Prostate gland (tissue), 2 donors: ENCODE measurements around the gene POLR1B. TPM values are rescaled to one million over a fixed set of nuclear protein-coding genes. Genes with fewer than 3 reads are reported as not detected.

Experiments
- DNase-seq: peaks from one replicate; pipeline ENCODE4 v3.0.0-alpha.2; 2019; ENCODE audit warnings: low spot score
- H3K27ac ChIP-seq, 2 donors: fragments of 200-600 bp; sonication (generic); 2 replicates each; pipeline ENCODE4 v1.5.1; 2017 to 2019
- H3K27me3 ChIP-seq: fragments of 200-600 bp; sonication (generic); replicated peaks from 2 replicates; pipeline ENCODE4 v1.5.1; 2019; ENCODE audit not compliant: insufficient read depth
- H3K36me3 ChIP-seq, 2 donors: fragments of 200-600 bp; sonication (generic); 1 replicate in 1 of 2; 2 replicates in 1 of 2; pipeline versions ENCODE4 v1.5.1 to v1.8.1; 2017 to 2019
- H3K4me1 ChIP-seq: fragments of 200-600 bp; sonication (generic); replicated peaks from 2 replicates; pipeline ENCODE4 v1.5.1; 2019
- H3K4me3 ChIP-seq, 2 donors: fragments of 200-600 bp; sonication (generic); 2 replicates each; pipeline ENCODE4 v1.5.1; 2017 to 2019
- H3K9me3 ChIP-seq: fragments of 200-600 bp; sonication (generic); 2 replicates; pipeline ENCODE4 v1.5.1; 2017
- POLR2A ChIP-seq: fragments of 450-650 bp; IDR thresholded peaks from one replicate; pipeline ENCODE4 v1.6.1; 2016; ENCODE audit warnings: antibody characterized with exemption, mild to moderate bottlenecking
- POLR2AphosphoS5 ChIP-seq: sonication (generic); formaldehyde crosslinking; IDR thresholded peaks from one replicate; pipeline ENCODE4 v1.6.1; 2017; ENCODE audit warnings: antibody characterized with exemption
- WGBS: methylation state at CpG from one replicate; pipeline ENCODE4 v1.1.5; 2018; 5-methylcytosine and 5-hydroxymethylcytosine counted together
- intact Hi-C: fragments of 100-400 bp; cut with DNase I; formaldehyde crosslinking; loops from one replicate; pipeline ENCODE4 v1.14.2; 2022
- total RNA-seq, 2 donors: library from RNA; depleted of rRNA; stranded (reverse); fragments of >200 nt; gene quantifications; one replicate each; pipeline ENCODE4 v1.1.0, GENCODE V29; 2016
- TF ChIP-seq, protein P1 (sequence below), 4 experiments: fragments of 200-600 bp in 2 of 4; fragments of 450-650 bp in 2 of 4; sonication (generic) in 2 of 4; IDR thresholded peaks; 1 replicate in 3 of 4; 2 replicates in 1 of 4; pipeline ENCODE4 v1.5.1; 2016 to 2019; ENCODE audit warnings: antibody characterized with exemption in 4 of 4, mild to moderate bottlenecking in 2 of 4, moderate library complexity in 2 of 4

The POLR1B gene
- total RNA-seq, 2 donors from 2014 or later = 13.1 to 14.0 TPM

DNA sequence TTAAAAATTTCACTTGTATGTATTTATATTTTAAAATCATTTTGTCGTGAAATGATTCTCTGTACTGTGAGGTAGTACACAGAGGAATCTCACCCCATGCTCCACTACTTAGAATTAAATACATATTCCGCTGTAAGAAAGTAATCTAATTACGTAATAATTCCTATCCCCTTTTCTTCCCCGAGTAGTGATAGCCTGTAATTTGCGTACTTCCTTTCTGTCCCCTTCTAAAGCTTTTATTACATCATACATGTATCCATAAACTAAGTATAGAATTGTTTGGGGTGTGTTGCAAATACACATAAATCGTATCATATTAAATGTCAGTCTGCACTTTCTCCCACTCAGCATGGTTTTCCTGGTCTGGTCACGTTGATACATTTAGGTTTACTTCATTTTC, 29.7 kb downstream of the POLR1B start:
- WGBS = 83% methylated on average over 7 of the region's 7 CpGs
- Histone ChIP-seq H3K9me3 (no peaks in the 10 kb centered on the region), H3K4me3 (no peak overlapping the region), H3K4me1 (no peaks in the 10 kb centered on the region), H3K27me3 (no peaks in the 10 kb centered on the region), H3K36me3 (peaks cover 0 to 23% of the 10 kb centered on the region in 2 donors), H3K27ac (no peak overlapping the region)
- intact Hi-C loops = no loop called here
- TF ChIP-seq, protein P1, sequence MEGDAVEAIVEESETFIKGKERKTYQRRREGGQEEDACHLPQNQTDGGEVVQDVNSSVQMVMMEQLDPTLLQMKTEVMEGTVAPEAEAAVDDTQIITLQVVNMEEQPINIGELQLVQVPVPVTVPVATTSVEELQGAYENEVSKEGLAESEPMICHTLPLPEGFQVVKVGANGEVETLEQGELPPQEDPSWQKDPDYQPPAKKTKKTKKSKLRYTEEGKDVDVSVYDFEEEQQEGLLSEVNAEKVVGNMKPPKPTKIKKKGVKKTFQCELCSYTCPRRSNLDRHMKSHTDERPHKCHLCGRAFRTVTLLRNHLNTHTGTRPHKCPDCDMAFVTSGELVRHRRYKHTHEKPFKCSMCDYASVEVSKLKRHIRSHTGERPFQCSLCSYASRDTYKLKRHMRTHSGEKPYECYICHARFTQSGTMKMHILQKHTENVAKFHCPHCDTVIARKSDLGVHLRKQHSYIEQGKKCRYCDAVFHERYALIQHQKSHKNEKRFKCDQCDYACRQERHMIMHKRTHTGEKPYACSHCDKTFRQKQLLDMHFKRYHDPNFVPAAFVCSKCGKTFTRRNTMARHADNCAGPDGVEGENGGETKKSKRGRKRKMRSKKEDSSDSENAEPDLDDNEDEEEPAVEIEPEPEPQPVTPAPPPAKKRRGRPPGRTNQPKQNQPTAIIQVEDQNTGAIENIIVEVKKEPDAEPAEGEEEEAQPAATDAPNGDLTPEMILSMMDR (IDR thresholded peaks at IDR 0.05) = no peak
- no peak for DNase-seq

DNA sequence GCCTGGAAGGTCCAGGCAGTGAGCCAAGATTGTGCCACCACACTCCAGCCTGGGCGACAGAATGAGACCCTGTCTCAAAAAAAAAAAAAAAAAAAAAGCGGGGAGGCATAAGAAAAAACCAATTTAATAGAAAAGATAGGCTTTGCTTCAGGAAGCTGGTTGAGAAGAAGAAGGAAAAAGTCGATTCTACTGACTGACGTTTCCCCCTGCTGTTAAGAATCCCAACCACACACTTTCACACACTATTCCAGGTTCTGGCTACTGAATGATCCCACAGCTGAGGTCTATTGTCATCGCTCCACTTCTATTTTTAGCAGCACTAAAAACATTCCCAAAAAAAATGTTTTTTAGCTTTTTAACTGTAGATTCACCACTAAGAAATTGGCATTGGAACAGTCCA, 35.5 kb downstream of the POLR1B start:
- Histone ChIP-seq H3K9me3 (no peaks in the 10 kb centered on the region), H3K27me3 (no peaks in the 10 kb centered on the region), H3K36me3 (no peaks in the 10 kb centered on the region), H3K4me3 (no peak overlapping the region), H3K27ac (no peak overlapping the region), H3K4me1 (no peaks in the 10 kb centered on the region)
- WGBS = 56% methylated on average over 5 of the region's 5 CpGs
- intact Hi-C loops = no loop called here
- no peak for DNase-seq
- TF ChIP-seq POLR2A = no peak
- TF ChIP-seq POLR2AphosphoS5 = no peak
- TF ChIP-seq, protein P1 (IDR thresholded peaks at IDR 0.05) = no peak

DNA sequence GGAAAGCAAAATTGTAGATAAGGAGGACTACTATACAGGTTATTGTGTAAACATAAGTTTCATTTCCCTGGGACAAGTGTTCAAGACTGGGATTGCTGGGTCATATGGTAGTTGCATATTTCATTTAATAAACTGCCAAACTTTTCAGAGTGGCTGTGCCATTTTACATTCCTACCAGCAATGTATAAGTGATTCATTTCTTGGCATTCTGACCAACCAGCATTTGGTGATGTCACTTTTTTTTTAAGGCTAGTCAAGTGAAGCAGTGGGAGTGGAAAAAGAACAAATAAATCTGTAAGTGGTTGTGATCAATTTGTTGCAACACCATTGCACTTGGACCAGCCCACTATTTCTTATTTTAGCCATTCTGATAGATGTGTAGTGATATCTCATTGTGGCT, 37.0 kb downstream of the POLR1B start:
- no peaks in the 10 kb centered on the region for H3K36me3 ChIP-seq
- no peaks in the 10 kb centered on the region for H3K9me3 ChIP-seq
- intact Hi-C loops = no loop called here
- H3K4me3 ChIP-seq = no peak overlapping the region
- H3K27me3 ChIP-seq = no peaks in the 10 kb centered on the region
- DNase-seq = no peak
- no peaks in the 10 kb centered on the region for H3K4me1 ChIP-seq
- no peak overlapping the region for H3K27ac ChIP-seq
- no peak for TF ChIP-seq POLR2AphosphoS5
- TF ChIP-seq, protein P1 (IDR thresholded peaks at IDR 0.05) = no peak
- no peak for TF ChIP-seq POLR2A

DNA sequence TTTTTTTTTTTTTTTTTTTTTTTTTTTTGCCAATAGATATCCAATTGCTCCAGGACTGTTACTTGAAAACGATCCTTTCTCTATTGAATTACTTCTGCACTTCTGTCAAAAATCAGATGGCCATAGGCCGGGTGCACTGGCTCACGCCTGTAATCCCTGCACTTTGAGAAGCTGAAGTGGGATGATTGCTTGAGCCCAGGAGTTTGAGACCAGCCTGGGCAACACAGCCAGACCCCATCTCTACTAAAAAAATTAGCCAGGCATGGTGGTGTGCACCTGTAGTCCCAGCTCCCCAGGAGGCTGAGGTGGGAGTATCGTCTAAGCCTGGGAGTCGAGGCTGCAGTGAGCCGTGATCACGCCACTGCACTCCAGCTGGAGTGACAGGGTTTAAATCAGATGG, 37.8 kb downstream of the POLR1B start:
- TF ChIP-seq POLR2A = no peak
- TF ChIP-seq, protein P1 (IDR thresholded peaks at IDR 0.05) = no peak
- no peak for TF ChIP-seq POLR2AphosphoS5
- Histone ChIP-seq H3K4me3 (no peak overlapping the region), H3K9me3 (no peaks in the 10 kb centered on the region), H3K4me1 (peaks cover 2% of the 10 kb centered on the region), H3K27me3 (no peaks in the 10 kb centered on the region), H3K36me3 (no peaks in the 10 kb centered on the region), H3K27ac (no peak overlapping the region)
- no peak for DNase-seq
- 96% methylated on average over 7 of the region's 7 CpGs for WGBS
- intact Hi-C loops = loop anchor here (5.0 to 10.0 kb wide), 5 partner anchors 38 to 525 kb away; partner anchors contain the start of genes POLR1B, TMEM87B, TTL and ZC3H8

DNA sequence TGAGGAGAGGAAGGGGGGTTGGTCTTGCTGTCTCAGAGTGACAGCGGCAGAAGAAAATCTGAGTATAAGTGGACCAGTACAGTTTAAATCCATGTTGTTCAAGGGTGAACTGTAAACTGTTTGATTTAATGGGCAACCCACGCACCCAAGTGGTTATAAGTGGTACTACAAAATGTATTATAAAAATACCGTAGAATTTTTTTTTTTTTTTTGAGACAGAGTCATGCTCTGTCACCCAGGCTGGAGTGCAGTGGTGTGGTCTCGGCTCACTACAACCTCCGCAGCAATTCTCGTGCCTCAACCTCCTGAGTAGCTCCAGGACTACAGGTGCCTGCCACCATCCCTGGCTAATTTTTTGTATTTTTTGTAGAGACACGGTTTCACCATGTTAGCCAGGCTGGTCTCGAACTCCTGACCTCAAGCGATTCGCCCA, 40.1 kb downstream of the POLR1B start:
- intact Hi-C loops = loop anchor here (5.0 to 10.0 kb wide), 5 partner anchors 40 to 528 kb away; partner anchors contain the start of genes POLR1B, TMEM87B, TTL and ZC3H8
- Histone ChIP-seq H3K27me3 (no peaks in the 10 kb centered on the region), H3K27ac (no peak overlapping the region), H3K4me3 (no peak overlapping the region), H3K36me3 (no peaks in the 10 kb centered on the region), H3K4me1 (peaks cover 5% of the 10 kb centered on the region), H3K9me3 (no peaks in the 10 kb centered on the region)
- 37% methylated on average over 10 of the region's 10 CpGs for WGBS
- TF ChIP-seq, protein P1 (IDR thresholded peaks at IDR 0.05) = peak; percentile 37 to 69 (median 58)
- TF ChIP-seq POLR2A (no peak), POLR2AphosphoS5 (no peak)
- peak; percentile 18 for DNase-seq
